K562 (cell line): ENCODE results near the gene GADL1. TPM values are rescaled to one million over a fixed set of nuclear protein-coding genes. Genes with fewer than 3 reads are reported as not detected.

Source experiments
- ATAC-seq: fragments of 200-7000 bp; cut with Tn5 transposase; 3 replicates; pipeline ENCODE4 v1.9.1; 2020; ENCODE audit warnings: moderate library complexity
- BruUV-seq: library from RNA; stranded (reverse); fragments of 400-500 nt; replicated peaks from 2 replicates; lab custom pipeline; 2021; lab: Mats Ljungman, UMichigan
- CTCF ChIA-PET: fragments of 300-600 bp; formaldehyde crosslinking; extraction: SDS; loops from one replicate; lab custom pipeline; 2021; ENCODE audit warnings: low intra/inter-chr PET ratio; lab: Yijun Ruan, JAX
- POLR2A ChIA-PET: fragments of 300-600, 350-650 bp; sonication (Branson Sonifier 250); formaldehyde crosslinking; extraction: SDS; loops from one replicate; lab custom pipeline; 2021; ENCODE audit warnings: antibody characterized with exemption, inconsistent platforms; lab: Yijun Ruan, JAX
- DNase-seq, 4 experiments: peaks; one replicate each; pipeline versions ENCODE4 v3.0.0 to v3.0.0-alpha.2; 2011 to 2018; ENCODE audit warnings: low spot score in 3 of 4, mixed read lengths in 3 of 4; ENCODE audit errors: extremely low read depth in 1 of 4
- FAIRE-seq: peaks from 2 replicates; lab custom pipeline; 2011; peaks lifted over from hg19 to GRCh38; lab: Jason Lieb, UNC
- H2AFZ ChIP-seq: 2 replicates; pipeline ENCODE4 v1.6.0; 2011; ENCODE audit warnings: low read depth, low read length, control low read depth, inconsistent platforms
- H3K27ac ChIP-seq: fragments of 200-600 bp; 3 replicates; pipeline ENCODE4 v1.8.0; 2011; ENCODE audit warnings: low read depth, mild to moderate bottlenecking, control low read depth, inconsistent platforms, low read length, moderate library complexity, mixed read lengths; ENCODE audit errors: extremely low read depth
- H3K27me3 ChIP-seq, 2 experiments: fragments of 300-600 bp in 1 of 2; 2 replicates in 1 of 2; 3 replicates in 1 of 2; pipeline versions ENCODE4 v1.6.0 to v1.8.0; 2011; ENCODE audit warnings: inconsistent platforms in 2 of 2, low read length in 2 of 2, mild to moderate bottlenecking in 1 of 2, mixed read lengths in 1 of 2, moderate library complexity in 1 of 2; ENCODE audit not compliant: control insufficient read depth in 2 of 2, insufficient read depth in 2 of 2
- H3K36me3 ChIP-seq: fragments of 300-600 bp; 3 replicates; pipeline ENCODE4 v1.8.0; 2011; ENCODE audit warnings: mild to moderate bottlenecking, low read length, inconsistent platforms; ENCODE audit not compliant: control insufficient read depth, insufficient read depth
- H3K4me1 ChIP-seq, 2 experiments: fragments of 200-600 bp in 1 of 2; replicated peaks in 1 of 2; 2 replicates in 1 of 2; 3 replicates in 1 of 2; pipeline versions ENCODE4 v1.5.1 to v1.8.0; 2011; ENCODE audit warnings: inconsistent platforms in 2 of 2, low read length in 2 of 2, mild to moderate bottlenecking in 1 of 2, mixed read lengths in 1 of 2, moderate library complexity in 1 of 2; ENCODE audit not compliant: control insufficient read depth in 2 of 2, insufficient read depth in 2 of 2
- H3K4me2 ChIP-seq: 2 replicates; pipeline ENCODE4 v1.6.1; 2011; ENCODE audit warnings: low read length, control low read depth, inconsistent platforms, mixed read lengths; ENCODE audit not compliant: insufficient read depth
- H3K4me3 ChIP-seq: fragments of 200-600 bp; sonication (generic), shearing (Covaris generic); 2 replicates; pipeline ENCODE4 v1.5.1; 2016; ENCODE audit warnings: control low read depth, inconsistent platforms
- H3K79me2 ChIP-seq: fragments of 200-600 bp; 3 replicates; pipeline ENCODE4 v1.8.0; 2011; ENCODE audit warnings: low read length, inconsistent platforms; ENCODE audit not compliant: control insufficient read depth, insufficient read depth
- H3K9ac ChIP-seq, 2 experiments: 2 replicates each; pipeline versions ENCODE4 v1.6.0 to v1.6.1; 2011; ENCODE audit warnings: low read depth in 2 of 2, low read length in 2 of 2, control low read depth in 1 of 2, inconsistent platforms in 1 of 2, mild to moderate bottlenecking in 1 of 2, mixed read lengths in 1 of 2; ENCODE audit not compliant: insufficient read depth in 1 of 2
- H3K9me1 ChIP-seq: one replicate; pipeline ENCODE4 v1.6.0; 2011; ENCODE audit warnings: inconsistent platforms, mild to moderate bottlenecking, low read length, moderate library complexity; ENCODE audit not compliant: control insufficient read depth, insufficient read depth
- H3K9me3 ChIP-seq: replicated peaks from 2 replicates; pipeline ENCODE4 v1.5.1; 2011; ENCODE audit warnings: low read depth, low read length, inconsistent platforms; ENCODE audit not compliant: control insufficient read depth, insufficient read depth
- H4K20me1 ChIP-seq: replicated peaks from 2 replicates; pipeline ENCODE4 v1.6.1; 2011; ENCODE audit warnings: low read length, inconsistent platforms, mixed read lengths; ENCODE audit not compliant: control insufficient read depth, insufficient read depth
- EP400 ChIP-seq: fragments of 450-650 bp; IDR thresholded peaks from 2 replicates; pipeline ENCODE4 v1.6.1; 2017; ENCODE audit warnings: antibody characterized with exemption, mild to moderate bottlenecking, moderate library complexity
- ETV1 ChIP-seq: fragments of 450-650 bp; conservative IDR thresholded peaks from 2 replicates; pipeline ENCODE4 v1.6.1; 2016; ENCODE audit warnings: missing genetic modification characterization, control low read depth, low read depth, missing compliant biosample characterization
- FOXP1 ChIP-seq: sonication (generic); formaldehyde crosslinking; IDR thresholded peaks from 2 replicates; pipeline ENCODE4 v1.8.0; 2022; ENCODE audit warnings: mild to moderate bottlenecking, missing genetic modification reagents
- HNRNPL ChIP-seq: fragments of 200-400 bp; formaldehyde crosslinking; IDR thresholded peaks from 2 replicates; pipeline ENCODE4 v1.6.1; 2017; ENCODE audit warnings: low read depth, mild to moderate bottlenecking, low read length
- MAFF ChIP-seq: IDR thresholded peaks from 2 replicates; pipeline ENCODE4 v1.6.1; 2012; ENCODE audit warnings: low read length, improper control_type of control experiment
- NCOA2 ChIP-seq, 2 experiments: fragments of 450-650 bp; IDR thresholded peaks; 2 replicates each; pipeline ENCODE4 v1.6.1; 2018; ENCODE audit warnings: mild to moderate bottlenecking in 2 of 2, moderate library complexity in 1 of 2; ENCODE audit not compliant: partially characterized antibody in 2 of 2
- YY1 ChIP-seq, 3 experiments: IDR thresholded peaks; 2 replicates each; pipeline ENCODE4 v1.6.1; 2011; ENCODE audit warnings: low read length in 2 of 3, mild to moderate bottlenecking in 2 of 3, moderate library complexity in 2 of 3, borderline replicate concordance in 1 of 3, control low read depth in 1 of 3, low read depth in 1 of 3; ENCODE audit not compliant: insufficient read depth in 3 of 3, insufficient replicate concordance in 2 of 3, control insufficient read depth in 1 of 3, insufficient read length in 1 of 3; ENCODE audit errors: extremely low read depth in 1 of 3
- ZNF75A ChIP-seq: fragments of 450-650 bp; formaldehyde crosslinking; IDR thresholded peaks from 2 replicates; pipeline ENCODE4 v1.4.0; 2020; ENCODE audit warnings: mild to moderate bottlenecking
- in situ Hi-C: fragments of 300-500 bp; cut with MboI; formaldehyde crosslinking; loops from 4 replicates; pipeline ENCODE4 v1.15.0; 2018; ENCODE audit warnings: inconsistent platforms, mixed read lengths
- intact Hi-C: fragments of 100-400 bp; cut with micrococcal nuclease; formaldehyde crosslinking; loops from 2 replicates; pipeline ENCODE4 v1.14.2; 2022
- polyA plus RNA-seq, 8 experiments: library from polyadenylated mRNA; depleted of rRNA in 4 of 8; stranded (reverse) in 5 of 8; unstranded in 3 of 8; fragments of >200 nt; fragmentation: Nextera tagmentation in 2 of 8; fragmentation: Illumina TruSeq in 1 of 8; extraction: Ambion mirVana in 2 of 8; extraction: Trizol in 1 of 8; gene quantifications; 2 replicates each; pipeline versions ENCODE4 v1.2.1 to v1.2.3, GENCODE V29; 2011 to 2014; ENCODE audit warnings: inconsistent platforms in 1 of 8, missing spikeins in 1 of 8
- total RNA-seq, 7 experiments: library from RNA; depleted of rRNA in 6 of 7; stranded (reverse); fragments of >200 nt in 6 of 7; fragmentation: Illumina TruSeq in 2 of 7; extraction: Trizol in 2 of 7; gene quantifications; 2 replicates each; pipeline versions ENCODE4 v1.2.1 to v1.2.3, GENCODE V29; 2011 to 2021; ENCODE audit warnings: low replicate concordance in 1 of 7
- TF ChIP-seq, protein P1 (sequence below), 2 experiments: fragments of 450-650 bp; IDR thresholded peaks; 2 replicates each; pipeline ENCODE4 v1.6.1; 2016
- TF ChIP-seq, protein P2 (sequence below): fragments of 200-400 bp; formaldehyde crosslinking; IDR thresholded peaks from 2 replicates; pipeline ENCODE4 v1.6.1; 2017; ENCODE audit warnings: mild to moderate bottlenecking, low read depth, low read length, moderate library complexity
- TF ChIP-seq, protein P3 (sequence below), 2 experiments: fragments of 250-450 bp in 1 of 2; fragments of 450-650 bp in 1 of 2; sonication (Bioruptor Pico) in 1 of 2; IDR thresholded peaks; 2 replicates each; pipeline versions ENCODE4 v1.6.1 to v1.8.0; 2016 to 2021; ENCODE audit warnings: mild to moderate bottlenecking in 2 of 2, moderate library complexity in 2 of 2, missing compliant biosample characterization in 1 of 2, missing genetic modification characterization in 1 of 2

GADL1 gene
- total and polyA plus RNA-seq, 9 of the 15 experiments (the other 6 are each of a cell fraction or from before 2014, with no cell fraction given), result 0.07 TPM; not detected in 8

DNA sequence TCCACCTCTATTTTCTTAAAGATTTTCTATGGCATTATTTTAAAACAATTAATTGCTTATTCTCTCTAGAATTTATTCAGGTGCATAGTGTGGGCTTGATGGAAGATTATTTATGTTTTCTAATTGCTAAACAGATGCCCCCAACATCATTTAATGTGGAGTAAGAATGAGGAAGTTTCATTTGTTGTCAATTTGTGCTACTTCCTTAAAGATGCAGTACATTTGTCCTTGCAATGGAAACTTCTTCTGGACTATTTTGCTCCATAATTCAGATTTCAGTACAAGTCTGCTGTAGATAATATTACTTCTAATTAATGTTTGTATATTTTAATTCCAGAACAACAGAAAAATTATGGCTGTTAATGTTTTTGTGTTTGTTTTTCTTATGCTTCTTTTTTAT, 183.3 kb downstream of the GADL1 start:
- no peak overlapping the region for H2AFZ ChIP-seq
- H4K20me1 ChIP-seq, result no peaks in the 10 kb centered on the region

More for the DNA sequence above, 183.3 kb downstream of the GADL1 start:
- ChIA-PET CTCF (no interaction called here), POLR2A (no interaction called here)
- Histone ChIP-seq H3K4me2 (no peak overlapping the region), H3K9me1 (no peaks in the 10 kb centered on the region), H3K79me2 (no peaks in the 10 kb centered on the region), H3K9ac (no peak overlapping the region), H3K27ac (no peak overlapping the region), H3K4me1 (no peaks in the 10 kb centered on the region), H3K9me3 (no peaks in the 10 kb centered on the region), H3K4me3 (no peak overlapping the region), H3K36me3 (no peaks in the 10 kb centered on the region), H3K27me3 (no peaks in the 10 kb centered on the region)
- intact Hi-C loops, result no loop called here
- BruUV-seq, result no TSS peak
- ATAC-seq (no peak), FAIRE-seq (no peak), DNase-seq (no peak)
- in situ Hi-C loops, result no loop called here
- TF ChIP-seq MAFF (no peak), FOXP1 (no peak), EP400 (no peak), ETV1 (no peak), YY1 (IDR thresholded peaks at IDR 0.05; ENCODE audit: borderline replicate concordance in 1 of 3, control insufficient read depth in 1 of 3, extremely low read depth in 1 of 3, insufficient read depth in 3 of 3, insufficient read length in 1 of 3, insufficient replicate concordance in 2 of 3, low read depth in 1 of 3, low read length in 2 of 3) (no peak), NCOA2 (IDR thresholded peaks at IDR 0.05; ENCODE audit: partially characterized antibody in 2 of 2) (no peak), ZNF75A (CRISPR knock-in tag) (no peak), HNRNPL (no peak)
- TF ChIP-seq, protein P1, sequence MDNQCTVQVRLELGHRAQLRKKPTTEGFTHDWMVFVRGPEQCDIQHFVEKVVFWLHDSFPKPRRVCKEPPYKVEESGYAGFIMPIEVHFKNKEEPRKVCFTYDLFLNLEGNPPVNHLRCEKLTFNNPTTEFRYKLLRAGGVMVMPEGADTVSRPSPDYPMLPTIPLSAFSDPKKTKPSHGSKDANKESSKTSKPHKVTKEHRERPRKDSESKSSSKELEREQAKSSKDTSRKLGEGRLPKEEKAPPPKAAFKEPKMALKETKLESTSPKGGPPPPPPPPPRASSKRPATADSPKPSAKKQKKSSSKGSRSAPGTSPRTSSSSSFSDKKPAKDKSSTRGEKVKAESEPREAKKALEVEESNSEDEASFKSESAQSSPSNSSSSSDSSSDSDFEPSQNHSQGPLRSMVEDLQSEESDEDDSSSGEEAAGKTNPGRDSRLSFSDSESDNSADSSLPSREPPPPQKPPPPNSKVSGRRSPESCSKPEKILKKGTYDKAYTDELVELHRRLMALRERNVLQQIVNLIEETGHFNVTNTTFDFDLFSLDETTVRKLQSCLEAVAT (IDR thresholded peaks at IDR 0.05), result no peak
- TF ChIP-seq, protein P2, sequence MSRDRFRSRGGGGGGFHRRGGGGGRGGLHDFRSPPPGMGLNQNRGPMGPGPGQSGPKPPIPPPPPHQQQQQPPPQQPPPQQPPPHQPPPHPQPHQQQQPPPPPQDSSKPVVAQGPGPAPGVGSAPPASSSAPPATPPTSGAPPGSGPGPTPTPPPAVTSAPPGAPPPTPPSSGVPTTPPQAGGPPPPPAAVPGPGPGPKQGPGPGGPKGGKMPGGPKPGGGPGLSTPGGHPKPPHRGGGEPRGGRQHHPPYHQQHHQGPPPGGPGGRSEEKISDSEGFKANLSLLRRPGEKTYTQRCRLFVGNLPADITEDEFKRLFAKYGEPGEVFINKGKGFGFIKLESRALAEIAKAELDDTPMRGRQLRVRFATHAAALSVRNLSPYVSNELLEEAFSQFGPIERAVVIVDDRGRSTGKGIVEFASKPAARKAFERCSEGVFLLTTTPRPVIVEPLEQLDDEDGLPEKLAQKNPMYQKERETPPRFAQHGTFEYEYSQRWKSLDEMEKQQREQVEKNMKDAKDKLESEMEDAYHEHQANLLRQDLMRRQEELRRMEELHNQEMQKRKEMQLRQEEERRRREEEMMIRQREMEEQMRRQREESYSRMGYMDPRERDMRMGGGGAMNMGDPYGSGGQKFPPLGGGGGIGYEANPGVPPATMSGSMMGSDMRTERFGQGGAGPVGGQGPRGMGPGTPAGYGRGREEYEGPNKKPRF, result no peak
- TF ChIP-seq, protein P3, sequence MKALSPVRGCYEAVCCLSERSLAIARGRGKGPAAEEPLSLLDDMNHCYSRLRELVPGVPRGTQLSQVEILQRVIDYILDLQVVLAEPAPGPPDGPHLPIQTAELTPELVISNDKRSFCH (CRISPR knock-in tag; IDR thresholded peaks at IDR 0.05), result no peak
- TF ChIP-seq, protein P3 (tag; IDR thresholded peaks at IDR 0.05), result no peak
